ENCODE measurements around the gene SIL1. TPM values are rescaled to one million over a fixed set of nuclear protein-coding genes. Genes with fewer than 3 reads are reported as not detected.

The SIL1 gene
- total RNA-seq, 1 experiment from 2014 or later: 10.7 TPM

DNA sequence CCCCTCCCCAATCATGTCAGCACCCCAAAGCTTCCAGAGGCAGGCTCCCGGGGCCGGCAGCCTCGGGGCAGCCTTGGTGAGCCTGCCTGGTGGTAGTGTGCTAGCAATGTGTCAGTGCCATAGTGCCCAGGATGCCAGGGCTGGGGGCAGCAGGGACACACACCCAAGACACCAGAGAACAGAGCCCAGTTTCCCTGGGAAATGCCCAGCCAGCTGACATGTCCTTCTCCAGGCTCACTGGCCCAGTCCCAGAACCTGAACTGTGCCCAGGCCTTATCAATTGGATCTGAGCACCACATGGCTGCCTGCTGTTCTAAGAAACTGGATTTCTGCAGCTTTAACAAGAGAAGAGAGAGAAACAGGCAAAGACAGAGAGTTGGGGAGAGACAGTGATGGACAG is 248.2 kb downstream of the SIL1 start:
- Mint-ChIP-seq H3K4me1 (peaks cover 36% of the 10 kb centered on the region), H3K27ac (no peak overlapping the region), H3K27me3 (ENCODE audit: low read depth) (no peaks in the 10 kb centered on the region), H3K4me3 (no peak overlapping the region), H3K36me3 (no peaks in the 10 kb centered on the region), H3K9me3 (no peaks in the 10 kb centered on the region)
- POLR2A ChIA-PET: no interaction called here
- CTCF ChIA-PET: interaction anchor here (1.1 to 1.6 kb wide), 2 partner anchors 313 to 371 kb away, joined by 3 to 4 read pairs; no protein-coding TSS in a partner anchor
- ATAC-seq: no peak
- no peak for DNase-seq (ENCODE audit: low spot score)
- no peak for TF ChIP-seq JAZF1 (CRISPR knock-in tag; IDR thresholded peaks at IDR 0.05)

DNA sequence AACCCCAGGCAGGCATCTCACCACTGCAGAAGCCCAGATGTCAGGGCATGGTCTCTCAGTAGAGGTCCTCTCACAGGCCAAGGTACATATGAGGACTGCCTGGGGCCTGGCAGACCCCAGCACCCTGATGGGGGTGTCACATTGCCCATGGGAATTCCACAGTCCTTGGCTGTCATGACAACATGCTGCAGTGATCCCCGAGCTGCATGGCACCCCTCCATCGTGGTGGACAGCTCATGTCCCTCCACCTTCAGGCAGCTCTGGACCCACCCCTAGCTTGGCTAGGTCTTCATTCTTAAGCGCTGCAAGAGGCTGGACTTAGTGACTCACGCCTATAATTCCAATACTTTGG is 249.0 kb downstream of the SIL1 start:
- no peak overlapping the region for H3K27ac Mint-ChIP-seq
- DNase-seq (ENCODE audit: low spot score): no peak
- ATAC-seq: no peak
- no peaks in the 10 kb centered on the region for H3K36me3 Mint-ChIP-seq
- ChIA-PET CTCF (interaction anchor here (0.7 to 1.1 kb wide), 4 partner anchors 13 to 313 kb away, joined by 3 to 4 read pairs (median 3); no protein-coding TSS in a partner anchor), POLR2A (no interaction called here)
- no peaks in the 10 kb centered on the region for H3K9me3 Mint-ChIP-seq
- H3K4me3 Mint-ChIP-seq: no peak overlapping the region
- H3K27me3 Mint-ChIP-seq (ENCODE audit: low read depth): no peaks in the 10 kb centered on the region
- peaks cover 30% of the 10 kb centered on the region for H3K4me1 Mint-ChIP-seq
- TF ChIP-seq, protein P1, sequence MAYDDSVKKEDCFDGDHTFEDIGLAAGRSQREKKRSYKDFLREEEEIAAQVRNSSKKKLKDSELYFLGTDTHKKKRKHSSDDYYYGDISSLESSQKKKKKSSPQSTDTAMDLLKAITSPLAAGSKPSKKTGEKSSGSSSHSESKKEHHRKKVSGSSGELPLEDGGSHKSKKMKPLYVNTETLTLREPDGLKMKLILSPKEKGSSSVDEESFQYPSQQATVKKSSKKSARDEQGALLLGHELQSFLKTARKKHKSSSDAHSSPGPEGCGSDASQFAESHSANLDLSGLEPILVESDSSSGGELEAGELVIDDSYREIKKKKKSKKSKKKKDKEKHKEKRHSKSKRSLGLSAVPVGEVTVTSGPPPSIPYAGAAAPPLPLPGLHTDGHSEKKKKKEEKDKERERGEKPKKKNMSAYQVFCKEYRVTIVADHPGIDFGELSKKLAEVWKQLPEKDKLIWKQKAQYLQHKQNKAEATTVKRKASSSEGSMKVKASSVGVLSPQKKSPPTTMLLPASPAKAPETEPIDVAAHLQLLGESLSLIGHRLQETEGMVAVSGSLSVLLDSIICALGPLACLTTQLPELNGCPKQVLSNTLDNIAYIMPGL (CRISPR knock-in tag; IDR thresholded peaks at IDR 0.05): no peak
- TF ChIP-seq, protein P2, sequence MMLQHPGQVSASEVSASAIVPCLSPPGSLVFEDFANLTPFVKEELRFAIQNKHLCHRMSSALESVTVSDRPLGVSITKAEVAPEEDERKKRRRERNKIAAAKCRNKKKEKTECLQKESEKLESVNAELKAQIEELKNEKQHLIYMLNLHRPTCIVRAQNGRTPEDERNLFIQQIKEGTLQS (CRISPR knock-in tag; conservative IDR thresholded peaks at IDR 0.05): no peak
- TF ChIP-seq MXD4 (CRISPR knock-in tag; IDR thresholded peaks at IDR 0.05; ENCODE audit: borderline replicate concordance) (no peak), ZBTB21 (CRISPR knock-in tag; IDR thresholded peaks at IDR 0.05; ENCODE audit: borderline replicate concordance) (no peak), KAT7 (CRISPR knock-in tag; IDR thresholded peaks at IDR 0.05; ENCODE audit: borderline replicate concordance) (no peak), JAZF1 (CRISPR knock-in tag; IDR thresholded peaks at IDR 0.05) (no peak), ZNF219 (CRISPR knock-in tag; IDR thresholded peaks at IDR 0.05; ENCODE audit: borderline replicate concordance) (no peak)
- TF ChIP-seq, protein P3, sequence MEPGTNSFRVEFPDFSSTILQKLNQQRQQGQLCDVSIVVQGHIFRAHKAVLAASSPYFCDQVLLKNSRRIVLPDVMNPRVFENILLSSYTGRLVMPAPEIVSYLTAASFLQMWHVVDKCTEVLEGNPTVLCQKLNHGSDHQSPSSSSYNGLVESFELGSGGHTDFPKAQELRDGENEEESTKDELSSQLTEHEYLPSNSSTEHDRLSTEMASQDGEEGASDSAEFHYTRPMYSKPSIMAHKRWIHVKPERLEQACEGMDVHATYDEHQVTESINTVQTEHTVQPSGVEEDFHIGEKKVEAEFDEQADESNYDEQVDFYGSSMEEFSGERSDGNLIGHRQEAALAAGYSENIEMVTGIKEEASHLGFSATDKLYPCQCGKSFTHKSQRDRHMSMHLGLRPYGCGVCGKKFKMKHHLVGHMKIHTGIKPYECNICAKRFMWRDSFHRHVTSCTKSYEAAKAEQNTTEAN (CRISPR knock-in tag; IDR thresholded peaks at IDR 0.05): no peak

DNA sequence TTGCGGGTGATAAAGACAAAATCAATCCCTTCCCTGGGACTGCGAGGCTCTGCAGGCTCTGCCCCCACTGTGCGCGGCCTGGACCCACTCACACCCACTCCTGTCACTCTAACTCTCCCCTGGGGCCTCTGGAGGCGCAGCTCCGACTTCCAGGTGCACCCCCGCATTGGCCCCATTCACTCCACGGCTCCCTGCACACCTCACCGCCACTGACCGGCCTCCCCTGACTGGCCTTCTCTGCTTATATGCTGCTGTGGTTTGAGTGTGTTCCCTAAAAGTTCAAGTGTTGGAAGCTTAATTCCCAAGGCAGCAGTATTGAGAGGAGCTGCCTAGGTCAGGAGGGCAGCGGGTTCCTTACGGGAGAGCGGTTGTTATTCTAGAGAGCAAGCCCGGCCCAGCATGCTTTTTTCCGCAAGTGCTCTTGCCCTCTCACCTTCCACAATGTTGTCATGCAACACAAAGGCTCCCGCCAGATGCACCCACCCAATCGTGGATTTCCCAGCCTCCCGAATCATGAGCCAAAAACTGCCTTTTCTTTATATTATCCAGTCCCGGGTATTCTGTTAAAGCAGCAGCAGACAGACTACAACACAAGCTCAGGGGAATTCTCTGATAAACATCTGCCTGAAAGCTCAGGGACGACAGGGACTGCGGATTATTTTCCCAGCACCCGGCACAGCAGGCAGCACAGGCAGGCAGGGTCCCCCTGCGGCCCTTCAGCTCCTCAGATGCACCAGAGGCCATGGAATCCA is 249.5 kb downstream of the SIL1 start:
- no peaks in the 10 kb centered on the region for H3K27me3 Mint-ChIP-seq (ENCODE audit: low read depth)
- H3K36me3 Mint-ChIP-seq: no peaks in the 10 kb centered on the region
- DNase-seq (ENCODE audit: low spot score) (no peak), ATAC-seq (no peak)
- no peak overlapping the region for H3K4me3 Mint-ChIP-seq
- H3K4me1 Mint-ChIP-seq: peaks cover 32% of the 10 kb centered on the region
- ChIA-PET POLR2A (no interaction called here), CTCF (interaction anchor here (0.8 to 1.1 kb wide), 3 partner anchors 14 to 314 kb away, joined by 3 to 4 read pairs (median 3); no protein-coding TSS in a partner anchor)
- H3K27ac Mint-ChIP-seq: peak overlapping the region; percentile 85; the same call in 1 of the 2 replicates
- no peaks in the 10 kb centered on the region for H3K9me3 Mint-ChIP-seq
- no peak for TF ChIP-seq GRHL2 (CRISPR knock-in tag; IDR thresholded peaks at IDR 0.05; ENCODE audit: insufficient replicate concordance, severe bottlenecking)
- TF ChIP-seq KAT7 (CRISPR knock-in tag; IDR thresholded peaks at IDR 0.05; ENCODE audit: borderline replicate concordance): no peak
- TF ChIP-seq, protein P2 (CRISPR knock-in tag; conservative IDR thresholded peaks at IDR 0.05): no peak
- TF ChIP-seq, protein P4, sequence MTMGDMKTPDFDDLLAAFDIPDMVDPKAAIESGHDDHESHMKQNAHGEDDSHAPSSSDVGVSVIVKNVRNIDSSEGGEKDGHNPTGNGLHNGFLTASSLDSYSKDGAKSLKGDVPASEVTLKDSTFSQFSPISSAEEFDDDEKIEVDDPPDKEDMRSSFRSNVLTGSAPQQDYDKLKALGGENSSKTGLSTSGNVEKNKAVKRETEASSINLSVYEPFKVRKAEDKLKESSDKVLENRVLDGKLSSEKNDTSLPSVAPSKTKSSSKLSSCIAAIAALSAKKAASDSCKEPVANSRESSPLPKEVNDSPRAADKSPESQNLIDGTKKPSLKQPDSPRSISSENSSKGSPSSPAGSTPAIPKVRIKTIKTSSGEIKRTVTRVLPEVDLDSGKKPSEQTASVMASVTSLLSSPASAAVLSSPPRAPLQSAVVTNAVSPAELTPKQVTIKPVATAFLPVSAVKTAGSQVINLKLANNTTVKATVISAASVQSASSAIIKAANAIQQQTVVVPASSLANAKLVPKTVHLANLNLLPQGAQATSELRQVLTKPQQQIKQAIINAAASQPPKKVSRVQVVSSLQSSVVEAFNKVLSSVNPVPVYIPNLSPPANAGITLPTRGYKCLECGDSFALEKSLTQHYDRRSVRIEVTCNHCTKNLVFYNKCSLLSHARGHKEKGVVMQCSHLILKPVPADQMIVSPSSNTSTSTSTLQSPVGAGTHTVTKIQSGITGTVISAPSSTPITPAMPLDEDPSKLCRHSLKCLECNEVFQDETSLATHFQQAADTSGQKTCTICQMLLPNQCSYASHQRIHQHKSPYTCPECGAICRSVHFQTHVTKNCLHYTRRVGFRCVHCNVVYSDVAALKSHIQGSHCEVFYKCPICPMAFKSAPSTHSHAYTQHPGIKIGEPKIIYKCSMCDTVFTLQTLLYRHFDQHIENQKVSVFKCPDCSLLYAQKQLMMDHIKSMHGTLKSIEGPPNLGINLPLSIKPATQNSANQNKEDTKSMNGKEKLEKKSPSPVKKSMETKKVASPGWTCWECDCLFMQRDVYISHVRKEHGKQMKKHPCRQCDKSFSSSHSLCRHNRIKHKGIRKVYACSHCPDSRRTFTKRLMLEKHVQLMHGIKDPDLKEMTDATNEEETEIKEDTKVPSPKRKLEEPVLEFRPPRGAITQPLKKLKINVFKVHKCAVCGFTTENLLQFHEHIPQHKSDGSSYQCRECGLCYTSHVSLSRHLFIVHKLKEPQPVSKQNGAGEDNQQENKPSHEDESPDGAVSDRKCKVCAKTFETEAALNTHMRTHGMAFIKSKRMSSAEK (CRISPR knock-in tag; IDR thresholded peaks at IDR 0.05; ENCODE audit: borderline replicate concordance): no peak
- TF ChIP-seq, protein P3 (CRISPR knock-in tag; IDR thresholded peaks at IDR 0.05): no peak
- no peak for TF ChIP-seq SOX15 (CRISPR knock-in tag; IDR thresholded peaks at IDR 0.05)
- TF ChIP-seq, protein P5, sequence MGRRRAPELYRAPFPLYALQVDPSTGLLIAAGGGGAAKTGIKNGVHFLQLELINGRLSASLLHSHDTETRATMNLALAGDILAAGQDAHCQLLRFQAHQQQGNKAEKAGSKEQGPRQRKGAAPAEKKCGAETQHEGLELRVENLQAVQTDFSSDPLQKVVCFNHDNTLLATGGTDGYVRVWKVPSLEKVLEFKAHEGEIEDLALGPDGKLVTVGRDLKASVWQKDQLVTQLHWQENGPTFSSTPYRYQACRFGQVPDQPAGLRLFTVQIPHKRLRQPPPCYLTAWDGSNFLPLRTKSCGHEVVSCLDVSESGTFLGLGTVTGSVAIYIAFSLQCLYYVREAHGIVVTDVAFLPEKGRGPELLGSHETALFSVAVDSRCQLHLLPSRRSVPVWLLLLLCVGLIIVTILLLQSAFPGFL (CRISPR knock-in tag; IDR thresholded peaks at IDR 0.05; ENCODE audit: borderline replicate concordance): no peak
- TF ChIP-seq MYBL2 (CRISPR knock-in tag; IDR thresholded peaks at IDR 0.05): no peak

Data from WTC11 (cell line).